Coronary artery (tissue), 2 donors: ENCODE data around the gene SNED1.
A peak's percentile ranks its signal among the peaks of the same experiment; 100 is the strongest.

Source experiments
- DNase-seq: peaks from one replicate; pipeline ENCODE4 v3.0.0-alpha.2; 2017; ENCODE audit warnings: low spot score
- H3K27ac ChIP-seq, 2 donors: fragments of 200-600 bp; sonication (generic); one replicate each; pipeline ENCODE4 v1.5.1; 2016 to 2019
- H3K4me3 ChIP-seq: fragments of 200-600 bp; sonication (generic); 2 replicates; pipeline ENCODE4 v1.5.1; 2016; ENCODE audit warnings: mild to moderate bottlenecking, moderate library complexity
- TF ChIP-seq, protein P1 (sequence below): fragments of 200-600 bp; sonication (generic); IDR thresholded peaks from one replicate; pipeline ENCODE4 v1.5.1; 2019; ENCODE audit warnings: antibody characterized with exemption

SNED1 gene

GRCh38 chr2:241003830-241004564, 5.6 kb downstream of the SNED1 start:
- TF ChIP-seq, protein P1, sequence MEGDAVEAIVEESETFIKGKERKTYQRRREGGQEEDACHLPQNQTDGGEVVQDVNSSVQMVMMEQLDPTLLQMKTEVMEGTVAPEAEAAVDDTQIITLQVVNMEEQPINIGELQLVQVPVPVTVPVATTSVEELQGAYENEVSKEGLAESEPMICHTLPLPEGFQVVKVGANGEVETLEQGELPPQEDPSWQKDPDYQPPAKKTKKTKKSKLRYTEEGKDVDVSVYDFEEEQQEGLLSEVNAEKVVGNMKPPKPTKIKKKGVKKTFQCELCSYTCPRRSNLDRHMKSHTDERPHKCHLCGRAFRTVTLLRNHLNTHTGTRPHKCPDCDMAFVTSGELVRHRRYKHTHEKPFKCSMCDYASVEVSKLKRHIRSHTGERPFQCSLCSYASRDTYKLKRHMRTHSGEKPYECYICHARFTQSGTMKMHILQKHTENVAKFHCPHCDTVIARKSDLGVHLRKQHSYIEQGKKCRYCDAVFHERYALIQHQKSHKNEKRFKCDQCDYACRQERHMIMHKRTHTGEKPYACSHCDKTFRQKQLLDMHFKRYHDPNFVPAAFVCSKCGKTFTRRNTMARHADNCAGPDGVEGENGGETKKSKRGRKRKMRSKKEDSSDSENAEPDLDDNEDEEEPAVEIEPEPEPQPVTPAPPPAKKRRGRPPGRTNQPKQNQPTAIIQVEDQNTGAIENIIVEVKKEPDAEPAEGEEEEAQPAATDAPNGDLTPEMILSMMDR = no peak
- no peak for DNase-seq
- H3K27ac ChIP-seq = no peak overlapping the region
- H3K4me3 ChIP-seq = no peak overlapping the region

DNA sequence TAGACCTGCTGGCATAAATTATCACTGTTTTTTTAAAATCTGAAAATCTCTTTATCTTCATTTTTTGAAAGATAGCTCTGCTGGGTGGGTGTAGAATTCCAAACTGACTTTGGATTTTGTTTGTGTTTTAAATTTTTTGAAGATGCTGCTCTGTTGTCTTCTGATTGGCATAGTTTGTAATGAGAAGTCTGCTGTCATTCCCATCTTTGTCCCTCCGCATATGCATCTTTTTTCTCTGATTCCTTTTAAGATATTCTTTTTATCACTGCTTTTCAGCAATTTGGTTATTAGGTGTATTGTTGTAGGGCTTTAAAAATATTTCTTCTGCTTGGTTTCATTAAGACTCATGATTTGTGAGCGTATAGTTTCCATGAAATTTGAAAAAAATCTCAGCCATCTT, 7.2 kb downstream of the SNED1 start:
- TF ChIP-seq, protein P1 = no peak
- Histone ChIP-seq H3K27ac (no peak overlapping the region), H3K4me3 (no peak overlapping the region)
- DNase-seq = no peak

GRCh38 chr2:241006412-241006811, 8.0 kb downstream of the SNED1 start:
- DNase-seq = no peak
- no peak overlapping the region for H3K27ac ChIP-seq
- TF ChIP-seq, protein P1 = no peak
- no peak overlapping the region for H3K4me3 ChIP-seq

DNA sequence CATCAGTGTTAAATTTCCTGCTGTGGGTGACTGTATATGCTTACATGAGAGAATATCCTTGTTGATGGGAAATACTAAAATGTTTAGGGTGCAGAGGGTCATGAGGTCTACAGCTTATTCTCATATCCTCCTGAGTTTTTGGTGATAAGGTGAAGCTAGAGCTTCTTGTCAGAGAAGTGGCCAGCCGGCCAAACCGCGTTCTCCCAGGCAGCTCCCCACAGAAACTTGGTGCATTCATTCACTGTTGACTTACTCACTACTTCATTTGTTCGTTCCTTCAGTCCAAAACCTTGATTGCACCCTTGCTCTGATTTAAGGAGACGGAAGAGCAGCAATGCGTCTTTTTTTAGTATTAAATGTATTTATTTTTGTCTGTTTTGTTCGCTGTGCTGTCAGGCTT, 8.7 kb downstream of the SNED1 start:
- H3K4me3 ChIP-seq = no peak overlapping the region
- TF ChIP-seq, protein P1 = no peak
- no peak for DNase-seq
- no peak overlapping the region for H3K27ac ChIP-seq

GRCh38 chr2:241007880-241008710, 9.7 kb downstream of the SNED1 start:
- Histone ChIP-seq H3K4me3 (no peak overlapping the region), H3K27ac (no peak overlapping the region)
- TF ChIP-seq, protein P1 = no peak
- DNase-seq = peak; percentile 66

DNA sequence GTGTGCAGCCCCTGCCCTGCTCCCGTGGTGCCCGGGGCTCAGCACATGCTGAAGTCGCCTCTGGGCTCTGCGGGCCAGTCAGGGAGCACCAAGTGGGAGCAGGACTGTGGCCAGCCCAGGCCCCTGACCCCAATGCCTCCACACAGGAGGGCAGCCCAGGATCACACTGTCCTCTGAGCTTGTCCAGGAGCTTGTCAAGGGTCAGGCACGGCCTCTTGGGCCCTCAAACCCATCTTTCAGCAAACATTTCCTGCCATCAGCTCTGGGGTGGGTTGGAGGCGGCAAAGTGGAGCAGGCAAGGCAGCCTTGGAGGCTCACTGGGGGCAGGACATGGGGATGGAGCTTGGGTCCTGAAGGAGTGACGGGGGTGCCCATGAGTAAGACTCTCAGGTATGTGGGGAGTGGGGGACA, 10.3 kb downstream of the SNED1 start:
- peak; percentile 69 for DNase-seq
- peak overlapping the region in 1 of 2 donors; percentile 70 for H3K27ac ChIP-seq
- TF ChIP-seq, protein P1 = no peak
- H3K4me3 ChIP-seq = peak overlapping the region; percentile 65
